ENCODE data around the gene GOLGA3.
"Not testable (repeated sequence)": the region's sequence is repeated elsewhere in the genome, so short reads cannot be mapped to it uniquely, and the experiment has no call there.

The GOLGA3 gene
- total RNA-seq: 98.7 to 240 (median 198) reads per million in 18 experiments

- DNase-seq: peak; percentile 93 to 97
These were observed at the start of gene GOLGA3 for GRCh38 chr12:132828706-132829534. Gene GOLGA3, minus strand, starts transcription at chr12:132828869. Its CDS starts 6,741 bp downstream, at chr12:132822128.

- not testable (repeated sequence) for DNase-seq
These were observed 46.0 kb upstream of the GOLGA3 start for GRCh38 chr12:132874620-132875019.

GRCh38 chr12:132874175-132874574, 45.5 kb upstream of the GOLGA3 start:
- DNase-seq: no peak

GRCh38 chr12:132873724-132874123, 45.1 kb upstream of the GOLGA3 start:
- DNase-seq: no peak

GRCh38 chr12:132872975-132873421, 44.3 kb upstream of the GOLGA3 start:
- DNase-seq: no peak

- DNase-seq: no peak
These were observed 43.6 kb upstream of the GOLGA3 start for GRCh38 chr12:132872073-132872855.

GRCh38 chr12:132869551-132869950, 40.9 kb upstream of the GOLGA3 start:
- DNase-seq: no peak

- peak; percentile 39 to 48 for DNase-seq
These were observed 37.7 kb upstream of the GOLGA3 start for GRCh38 chr12:132866251-132866828.

- no peak for DNase-seq
These were observed 32.9 kb upstream of the GOLGA3 start for GRCh38 chr12:132861558-132861957.

GRCh38 chr12:132858718-132859266, 30.1 kb upstream of the GOLGA3 start:
- no peak for DNase-seq

- not testable (repeated sequence) for DNase-seq
These were observed 28.4 kb upstream of the GOLGA3 start for GRCh38 chr12:132857019-132857418.

GRCh38 chr12:132856581-132856980, 27.9 kb upstream of the GOLGA3 start:
- DNase-seq: no peak

GRCh38 chr12:132855211-132855610, 26.5 kb upstream of the GOLGA3 start:
- DNase-seq: not testable (repeated sequence)

GRCh38 chr12:132853285-132854092, 24.8 kb upstream of the GOLGA3 start:
- DNase-seq: no peak

- DNase-seq: no peak
These were observed 23.8 kb upstream of the GOLGA3 start for GRCh38 chr12:132852496-132852895.

GRCh38 chr12:132851465-132851864, 22.8 kb upstream of the GOLGA3 start:
- no peak for DNase-seq

- no peak for DNase-seq
These were observed 21.6 kb upstream of the GOLGA3 start for GRCh38 chr12:132850291-132850690.

- no peak for DNase-seq
These were observed 19.9 kb upstream of the GOLGA3 start for GRCh38 chr12:132848521-132848920.

GRCh38 chr12:132847363-132848356, 19.0 kb upstream of the GOLGA3 start:
- no peak for DNase-seq

GRCh38 chr12:132844681-132845080, 16.0 kb upstream of the GOLGA3 start:
- not testable (repeated sequence) for DNase-seq

Data from inflammatory macrophage (primary cell).